WTC11 (cell line): ENCODE results near the gene PAM. TPM values are rescaled to one million over a fixed set of nuclear protein-coding genes. Genes with fewer than 3 reads are reported as not detected.
"Not testable (repeated sequence)": the region's sequence is repeated elsewhere in the genome, so short reads cannot be mapped to it uniquely, and the experiment has no call there.

Experiments used
- ATAC-seq: fragments of 200-7000 bp; cut with Tn5 transposase; 2 replicates; pipeline ENCODE4 v1.10.0; 2021; ENCODE audit warnings: mild to moderate bottlenecking, moderate library complexity
- CTCF ChIA-PET: fragments of 300-600 bp; sonication (Branson Sonifier 250); formaldehyde crosslinking; loops from one replicate; lab custom pipeline; 2021; ENCODE audit warnings: antibody characterized with exemption; lab: Charles Lee
- POLR2A ChIA-PET: fragments of 350-600 bp; sonication (Branson Sonifier 250); formaldehyde crosslinking; loops from one replicate; lab custom pipeline; 2021; ENCODE audit warnings: antibody characterized with exemption; lab: Charles Lee
- DNase-seq: peaks from one replicate; pipeline ENCODE4 v3.0.0; 2021; ENCODE audit warnings: low spot score
- H3K27ac Mint-ChIP-seq: 2 replicates; pipeline ENCODE4 v1.8.0; 2021; ENCODE audit warnings: mixed read lengths
- H3K27me3 Mint-ChIP-seq: 2 replicates; pipeline ENCODE4 v1.8.0; 2021; ENCODE audit warnings: low read depth, mild to moderate bottlenecking, moderate library complexity, mixed read lengths
- H3K36me3 Mint-ChIP-seq: 2 replicates; pipeline ENCODE4 v1.8.0; 2021; ENCODE audit warnings: mixed read lengths
- H3K4me1 Mint-ChIP-seq: 2 replicates; pipeline ENCODE4 v1.8.0; 2022; ENCODE audit warnings: mixed read lengths
- H3K4me3 Mint-ChIP-seq: 2 replicates; pipeline ENCODE4 v1.8.0; 2021; ENCODE audit warnings: mild to moderate bottlenecking, moderate library complexity, mixed read lengths
- H3K9me3 Mint-ChIP-seq: 2 replicates; pipeline ENCODE4 v1.8.0; 2021; ENCODE audit warnings: mixed read lengths
- AR ChIP-seq: fragments of 250-450 bp; sonication (Bioruptor Pico); IDR thresholded peaks from 2 replicates; pipeline ENCODE4 v1.9.0; 2021; ENCODE audit warnings: mild to moderate bottlenecking
- E2F1 ChIP-seq: sonication (generic); formaldehyde crosslinking; IDR thresholded peaks from 2 replicates; pipeline ENCODE4 v1.8.0; 2022; ENCODE audit warnings: mild to moderate bottlenecking, missing genetic modification reagents
- E2F5 ChIP-seq: sonication (generic); formaldehyde crosslinking; IDR thresholded peaks from 2 replicates; pipeline ENCODE4 v1.8.1; 2022; ENCODE audit warnings: mild to moderate bottlenecking, moderate library complexity, missing genetic modification reagents
- GRHL2 ChIP-seq: fragments of 250-450 bp; sonication (Bioruptor Pico); IDR thresholded peaks from 2 replicates; pipeline ENCODE4 v1.8.0; 2022; ENCODE audit warnings: mild to moderate bottlenecking, moderate library complexity; ENCODE audit not compliant: insufficient replicate concordance, severe bottlenecking
- MLX ChIP-seq: sonication (generic); formaldehyde crosslinking; IDR thresholded peaks from 2 replicates; pipeline ENCODE4 v1.8.1; 2023; ENCODE audit warnings: mild to moderate bottlenecking, missing genetic modification reagents, moderate library complexity
- NFE2L1 ChIP-seq: sonication (generic); formaldehyde crosslinking; IDR thresholded peaks from 2 replicates; pipeline ENCODE4 v1.8.1; 2023; ENCODE audit warnings: missing genetic modification reagents
- NFYB ChIP-seq: sonication (generic); formaldehyde crosslinking; conservative IDR thresholded peaks from 2 replicates; pipeline ENCODE4 v1.8.0; 2022; ENCODE audit warnings: low read depth, missing genetic modification reagents
- TEAD4 ChIP-seq: sonication (generic); formaldehyde crosslinking; IDR thresholded peaks from 2 replicates; pipeline ENCODE4 v1.8.0; 2022; ENCODE audit warnings: mild to moderate bottlenecking, missing genetic modification reagents
- ZBTB21 ChIP-seq: sonication (generic); formaldehyde crosslinking; IDR thresholded peaks from 2 replicates; pipeline ENCODE4 v1.8.1; 2023; ENCODE audit warnings: mild to moderate bottlenecking, missing genetic modification reagents, borderline replicate concordance
- ZBTB43 ChIP-seq: sonication (generic); formaldehyde crosslinking; IDR thresholded peaks from 2 replicates; pipeline ENCODE4 v1.8.1; 2023; ENCODE audit warnings: mild to moderate bottlenecking, missing genetic modification reagents
- ZMAT4 ChIP-seq: fragments of 250-450 bp; sonication (Bioruptor Pico); IDR thresholded peaks from 2 replicates; pipeline ENCODE4 v1.9.0; 2021; ENCODE audit warnings: mild to moderate bottlenecking
- ZNF121 ChIP-seq: sonication (generic); formaldehyde crosslinking; IDR thresholded peaks from 2 replicates; pipeline ENCODE4 v1.8.0; 2023; ENCODE audit warnings: missing genetic modification reagents
- ZNF232 ChIP-seq: sonication (generic); formaldehyde crosslinking; IDR thresholded peaks from 2 replicates; pipeline ENCODE4 v1.8.0; 2022; ENCODE audit warnings: mild to moderate bottlenecking, missing genetic modification reagents
- ZNF416 ChIP-seq: fragments of 250-450 bp; sonication (Bioruptor Pico); IDR thresholded peaks from 2 replicates; pipeline ENCODE4 v1.9.0; 2021; ENCODE audit warnings: mild to moderate bottlenecking, inconsistent platforms
- ZNF425 ChIP-seq: fragments of 250-450 bp; sonication (Bioruptor Pico); conservative IDR thresholded peaks from 2 replicates; pipeline ENCODE4 v1.9.0; 2021; ENCODE audit warnings: mild to moderate bottlenecking
- ZSCAN18 ChIP-seq: fragments of 250-450 bp; sonication (Bioruptor Pico); IDR thresholded peaks from 2 replicates; pipeline ENCODE4 v2.1.2; 2022; ENCODE audit warnings: mild to moderate bottlenecking, moderate library complexity
- total RNA-seq: library from RNA; stranded (reverse); gene quantifications from 3 replicates; pipeline ENCODE4 v1.2.3, GENCODE V29; 2021

The PAM gene
- total RNA-seq, 1 experiment from 2014 or later: 52.3 TPM

- no peak for TF ChIP-seq MLX
- TF ChIP-seq ZNF416 (CRISPR knock-in tag): no peak
Measured at GRCh38 chr5:102903074-102903871, 148.2 kb downstream of the PAM start (continued).

- H3K36me3 Mint-ChIP-seq: peaks cover 10% of the 10 kb centered on the region
- CTCF ChIA-PET: no interaction called here
- H3K4me3 Mint-ChIP-seq: no peak overlapping the region
- H3K27me3 Mint-ChIP-seq: no peaks in the 10 kb centered on the region
- TF ChIP-seq ZMAT4 (CRISPR knock-in tag) (no peak), ZNF425 (CRISPR knock-in tag) (no peak), AR (CRISPR knock-in tag) (no peak), NFYB (CRISPR knock-in tag) (no peak), ZBTB21 (CRISPR knock-in tag) (no peak), E2F1 (no peak), ZNF121 (no peak), GRHL2 (CRISPR knock-in tag) (no peak), ZSCAN18 (CRISPR knock-in tag) (no peak), TEAD4 (no peak), ZBTB43 (CRISPR knock-in tag) (no peak), E2F5 (CRISPR knock-in tag) (no peak), ZNF232 (CRISPR knock-in tag) (no peak), NFE2L1 (CRISPR knock-in tag) (no peak)
- no peak for ATAC-seq
- no peak overlapping the region for H3K27ac Mint-ChIP-seq
- no peak for DNase-seq
- POLR2A ChIA-PET: no interaction called here
- H3K4me1 Mint-ChIP-seq: no peaks in the 10 kb centered on the region
- peaks cover 9% of the 10 kb centered on the region for H3K9me3 Mint-ChIP-seq
Measured at GRCh38 chr5:102905056-102905455, 150.0 kb downstream of the PAM start.

GRCh38 chr5:102907099-102907498 is 152.0 kb downstream of the PAM start:
- H3K4me1 Mint-ChIP-seq, DNase-seq, H3K27me3 Mint-ChIP-seq, H3K9me3 Mint-ChIP-seq, POLR2A ChIA-PET, H3K36me3 Mint-ChIP-seq, H3K4me3 Mint-ChIP-seq, H3K27ac Mint-ChIP-seq, ATAC-seq, CTCF ChIA-PET: not testable (repeated sequence)
